DMS153 treated with DMSO at 0.1 percent for 48 hours (cell line): ENCODE data around the gene ITLN2.
"Not testable (repeated sequence)": the region's sequence is repeated elsewhere in the genome, so short reads cannot be mapped to it uniquely, and the experiment has no call there.

ENCODE experiments used
- DNase-seq: peaks from one replicate; lab custom pipeline; 2025; ENCODE audit not compliant: unreplicated experiment; lab: John Stamatoyannopoulos, UW

ITLN2 gene

GRCh38 chr1:160956966-160957365 is 2.4 kb upstream of the ITLN2 start:
- DNase-seq = no peak

GRCh38 chr1:160953030-160953429 is 1.6 kb downstream of the ITLN2 start:
- DNase-seq = no peak

- no peak for DNase-seq
Observed at GRCh38 chr1:160952129-160952510, 2.5 kb downstream of the ITLN2 start.

- peak; percentile 57 for DNase-seq
Observed at GRCh38 chr1:160951443-160952128, 3.0 kb downstream of the ITLN2 start.

GRCh38 chr1:160950657-160951056 is 4.0 kb downstream of the ITLN2 start:
- DNase-seq = no peak

- no peak for DNase-seq
Observed at GRCh38 chr1:160949881-160950280, 4.7 kb downstream of the ITLN2 start.

GRCh38 chr1:160949216-160949880 is 5.3 kb downstream of the ITLN2 start:
- peak; percentile 44 for DNase-seq

- not testable (repeated sequence) for DNase-seq
Observed at GRCh38 chr1:160947174-160947759, 7.3 kb downstream of the ITLN2 start.

GRCh38 chr1:160945881-160946280 is 8.7 kb downstream of the ITLN2 start:
- DNase-seq = not testable (repeated sequence)

GRCh38 chr1:160945079-160945478 is 9.5 kb downstream of the ITLN2 start:
- DNase-seq = no peak

- DNase-seq = no peak
Observed at GRCh38 chr1:160942926-160943325, 11.7 kb downstream of the ITLN2 start.

- DNase-seq = not testable (repeated sequence)
Observed at GRCh38 chr1:160936666-160937065, 17.9 kb downstream of the ITLN2 start.

GRCh38 chr1:160935527-160936258 is 18.9 kb downstream of the ITLN2 start:
- no peak for DNase-seq

- DNase-seq = not testable (repeated sequence)
Observed at GRCh38 chr1:160933305-160933704, 21.3 kb downstream of the ITLN2 start.

- no peak for DNase-seq
Observed at GRCh38 chr1:160925652-160926244, 28.9 kb downstream of the ITLN2 start.

- no peak for DNase-seq
Observed at GRCh38 chr1:160924791-160925651, 29.6 kb downstream of the ITLN2 start.

- DNase-seq = no peak
Observed at GRCh38 chr1:160916666-160917065, 37.9 kb downstream of the ITLN2 start.

- DNase-seq = not testable (repeated sequence)
Observed at GRCh38 chr1:160913229-160913628, 41.4 kb downstream of the ITLN2 start.

GRCh38 chr1:160911925-160912324 is 42.7 kb downstream of the ITLN2 start:
- DNase-seq = no peak

GRCh38 chr1:160911441-160911840 is 43.2 kb downstream of the ITLN2 start:
- DNase-seq = no peak
